Vagina (tissue), 2 donors: Measurements from ENCODE around the gene ETNPPL.

Experiments
- CTCF ChIP-seq, 3 experiments: fragments of 450-650 bp in 2 of 3; fragments of 200-600 bp in 1 of 3; sonication (generic) in 1 of 3; IDR thresholded peaks; one replicate each; pipeline ENCODE4 v1.5.1; 2017 to 2019; ENCODE audit warnings: antibody characterized with exemption in 3 of 3, mild to moderate bottlenecking in 2 of 3, moderate library complexity in 2 of 3
- POLR2A ChIP-seq, 2 donors: fragments of 450-650 bp; IDR thresholded peaks; one replicate each; pipeline ENCODE4 v1.6.1; 2017; ENCODE audit warnings: antibody characterized with exemption in 2 of 2, mild to moderate bottlenecking in 2 of 2, moderate library complexity in 2 of 2

GRCh38 chr4:108787724-108788123 is 24.9 kb upstream of the ETNPPL start:
- TF ChIP-seq CTCF (IDR thresholded peaks at IDR 0.05) = no peak
- TF ChIP-seq POLR2A (IDR thresholded peaks at IDR 0.05) = no peak
